ENCODE data around the gene PLXNB3. TPM values are rescaled to one million over a fixed set of nuclear protein-coding genes. Genes with fewer than 3 reads are reported as not detected.
A peak's percentile ranks its signal among the peaks of the same experiment; 100 is the strongest.

The PLXNB3 gene
- total and polyA plus RNA-seq, 2 of the 13 experiments (the other 11 are each of a cell fraction or from before 2014, with no cell fraction given): 3.0 to 6.9 TPM

- TF ChIP-seq DMTF1 (CRISPR knock-in tag; IDR thresholded peaks at IDR 0.05) (no peak), XRCC5 (optimal IDR thresholded peaks at IDR 0.05; ENCODE audit: low read length) (peak; percentile 13), MAFG (CRISPR knock-in tag; IDR thresholded peaks at IDR 0.05) (no peak), ZNF251 (CRISPR knock-in tag; IDR thresholded peaks at IDR 0.05) (no peak), ZBTB44 (CRISPR knock-in tag; IDR thresholded peaks at IDR 0.05) (no peak), IKZF4 (CRISPR knock-in tag; IDR thresholded peaks at IDR 0.05; ENCODE audit: borderline replicate concordance, low read depth, not compliant biosample characterization) (no peak), SMARCC2 (IDR thresholded peaks at IDR 0.05) (no peak), KLF13 (CRISPR knock-in tag; IDR thresholded peaks at IDR 0.05) (no peak), BRD4 (CRISPR knock-in tag; IDR thresholded peaks at IDR 0.05) (no peak), HOXD1 (CRISPR knock-in tag; IDR thresholded peaks at IDR 0.05) (no peak), SAP130 (CRISPR knock-in tag; IDR thresholded peaks at IDR 0.05; ENCODE audit: low read depth) (peak; percentile 93), PHB2 (IDR thresholded peaks at IDR 0.05; ENCODE audit: partially characterized antibody) (no peak), ATF6 (CRISPR knock-in tag; conservative IDR thresholded peaks at IDR 0.05) (no peak), POLR2A (IDR thresholded peaks at IDR 0.05; ENCODE audit: insufficient read depth in 1 of 2, low read depth in 2 of 2, low read length in 2 of 2) (peak in 1 of 2 experiments; percentile 86; a peak in 2 of 4 replicates), ZNF883 (CRISPR knock-in tag; IDR thresholded peaks at IDR 0.05; ENCODE audit: not compliant biosample characterization) (no peak), SNRNP70 (IDR thresholded peaks at IDR 0.05; ENCODE audit: low read depth, low read length) (no peak), ZNF18 (CRISPR knock-in tag; IDR thresholded peaks at IDR 0.05; ENCODE audit: insufficient replicate concordance) (no peak), NKX3-1 (CRISPR knock-in tag; IDR thresholded peaks at IDR 0.05) (peak; percentile 29; the same call in 1 of the 2 replicates), ZNF512 (CRISPR knock-in tag; IDR thresholded peaks at IDR 0.05) (no peak), ZBTB1 (CRISPR knock-in tag; IDR thresholded peaks at IDR 0.05; ENCODE audit: borderline replicate concordance) (no peak)
Measured at GRCh38 chrX:153726286-153727122, 37.5 kb upstream of the PLXNB3 start (continued).

All from HepG2 (cell line).